Sigmoid colon (tissue), 3 donors: ENCODE data around the gene S100A3.

Experiments
- POLR2A ChIP-seq, 2 donors: fragments of 450-650 bp; IDR thresholded peaks; one replicate each; pipeline ENCODE4 v1.6.1; 2016; ENCODE audit warnings: antibody characterized with exemption in 2 of 2, mild to moderate bottlenecking in 2 of 2, moderate library complexity in 2 of 2
- TF ChIP-seq, protein P1 (sequence below), 4 experiments: fragments of 450-650 bp in 3 of 4; fragments of 200-600 bp in 1 of 4; IDR thresholded peaks; one replicate each; pipeline ENCODE4 v1.5.1; 2016 to 2019; ENCODE audit warnings: antibody characterized with exemption in 4 of 4, mild to moderate bottlenecking in 3 of 4, moderate library complexity in 2 of 4

- TF ChIP-seq, protein P1, sequence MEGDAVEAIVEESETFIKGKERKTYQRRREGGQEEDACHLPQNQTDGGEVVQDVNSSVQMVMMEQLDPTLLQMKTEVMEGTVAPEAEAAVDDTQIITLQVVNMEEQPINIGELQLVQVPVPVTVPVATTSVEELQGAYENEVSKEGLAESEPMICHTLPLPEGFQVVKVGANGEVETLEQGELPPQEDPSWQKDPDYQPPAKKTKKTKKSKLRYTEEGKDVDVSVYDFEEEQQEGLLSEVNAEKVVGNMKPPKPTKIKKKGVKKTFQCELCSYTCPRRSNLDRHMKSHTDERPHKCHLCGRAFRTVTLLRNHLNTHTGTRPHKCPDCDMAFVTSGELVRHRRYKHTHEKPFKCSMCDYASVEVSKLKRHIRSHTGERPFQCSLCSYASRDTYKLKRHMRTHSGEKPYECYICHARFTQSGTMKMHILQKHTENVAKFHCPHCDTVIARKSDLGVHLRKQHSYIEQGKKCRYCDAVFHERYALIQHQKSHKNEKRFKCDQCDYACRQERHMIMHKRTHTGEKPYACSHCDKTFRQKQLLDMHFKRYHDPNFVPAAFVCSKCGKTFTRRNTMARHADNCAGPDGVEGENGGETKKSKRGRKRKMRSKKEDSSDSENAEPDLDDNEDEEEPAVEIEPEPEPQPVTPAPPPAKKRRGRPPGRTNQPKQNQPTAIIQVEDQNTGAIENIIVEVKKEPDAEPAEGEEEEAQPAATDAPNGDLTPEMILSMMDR (IDR thresholded peaks at IDR 0.05): no peak
- TF ChIP-seq POLR2A (IDR thresholded peaks at IDR 0.05): no peak
These were observed 21.4 kb downstream of the S100A3 start for GRCh38 chr1:153527683-153528040.
